Measurements from ENCODE around the gene KLHL25. TPM values are rescaled to one million over a fixed set of nuclear protein-coding genes. Genes with fewer than 3 reads are reported as not detected.
A peak's percentile ranks its signal among the peaks of the same experiment; 100 is the strongest.

KLHL25 gene, protein sequence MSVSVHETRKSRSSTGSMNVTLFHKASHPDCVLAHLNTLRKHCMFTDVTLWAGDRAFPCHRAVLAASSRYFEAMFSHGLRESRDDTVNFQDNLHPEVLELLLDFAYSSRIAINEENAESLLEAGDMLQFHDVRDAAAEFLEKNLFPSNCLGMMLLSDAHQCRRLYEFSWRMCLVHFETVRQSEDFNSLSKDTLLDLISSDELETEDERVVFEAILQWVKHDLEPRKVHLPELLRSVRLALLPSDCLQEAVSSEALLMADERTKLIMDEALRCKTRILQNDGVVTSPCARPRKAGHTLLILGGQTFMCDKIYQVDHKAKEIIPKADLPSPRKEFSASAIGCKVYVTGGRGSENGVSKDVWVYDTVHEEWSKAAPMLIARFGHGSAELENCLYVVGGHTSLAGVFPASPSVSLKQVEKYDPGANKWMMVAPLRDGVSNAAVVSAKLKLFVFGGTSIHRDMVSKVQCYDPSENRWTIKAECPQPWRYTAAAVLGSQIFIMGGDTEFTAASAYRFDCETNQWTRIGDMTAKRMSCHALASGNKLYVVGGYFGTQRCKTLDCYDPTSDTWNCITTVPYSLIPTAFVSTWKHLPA
- polyA plus RNA-seq (2011; rRNA removed) (2.5 and 4.5 TPM in 2 replicates), polyA minus RNA-seq (2011; rRNA and poly(A)+ RNA removed) (2.6 and 3.9 TPM in 2 replicates)

DNA sequence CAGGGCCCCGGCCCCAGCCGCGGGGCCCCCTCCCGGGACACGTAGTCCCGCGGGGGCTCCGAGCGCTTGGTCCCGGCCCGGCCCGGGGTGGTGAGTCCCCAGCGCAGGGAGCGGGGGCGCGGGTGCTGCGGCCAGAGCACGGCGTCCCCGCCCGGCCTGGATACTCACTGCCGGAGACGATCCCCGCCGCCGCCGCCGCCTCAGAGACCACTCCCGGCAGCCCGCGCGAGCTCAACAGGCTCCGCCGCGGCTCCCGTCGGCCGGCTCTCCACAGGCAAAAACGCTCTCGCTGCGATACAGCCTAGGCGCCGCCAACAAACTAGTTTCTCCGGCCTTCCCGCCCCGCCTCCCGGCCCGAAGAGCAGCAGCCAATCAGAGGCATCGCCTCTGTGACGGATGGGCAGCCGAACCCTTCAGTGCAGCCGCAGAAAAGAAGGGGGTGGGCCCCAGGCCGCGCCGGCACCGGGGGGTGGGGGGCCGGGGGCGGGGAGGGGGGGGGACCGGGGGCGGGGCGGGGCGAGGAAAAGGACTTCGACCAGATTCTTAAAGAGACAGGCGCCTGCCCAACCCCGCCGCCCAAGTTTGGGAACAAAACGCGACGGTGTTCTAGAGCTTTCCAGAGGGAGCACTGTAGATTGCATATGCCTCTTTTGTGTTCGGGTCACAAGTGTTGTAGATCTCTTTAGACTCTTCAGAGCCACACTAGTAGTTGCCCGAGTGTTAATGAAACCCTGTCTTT lies at the start of gene KLHL25:
KLHL25 (minus strand) TSS at position 328 of the 739 bp plus-strand sequence. CDS start 25,115 bp downstream, outside the sequence.
- Histone ChIP-seq H3K36me3 (ENCODE audit: control insufficient read depth, insufficient read depth, low read length) (no peaks in the 10 kb centered on the region), H3K27me3 (ENCODE audit: control insufficient read depth, insufficient read depth, low read length) (no peaks in the 10 kb centered on the region), H3K4me3 (ENCODE audit: low read depth, low read length) (peak within 1 kb of the TSS; percentile 68)
- TF ChIP-seq, protein P1, sequence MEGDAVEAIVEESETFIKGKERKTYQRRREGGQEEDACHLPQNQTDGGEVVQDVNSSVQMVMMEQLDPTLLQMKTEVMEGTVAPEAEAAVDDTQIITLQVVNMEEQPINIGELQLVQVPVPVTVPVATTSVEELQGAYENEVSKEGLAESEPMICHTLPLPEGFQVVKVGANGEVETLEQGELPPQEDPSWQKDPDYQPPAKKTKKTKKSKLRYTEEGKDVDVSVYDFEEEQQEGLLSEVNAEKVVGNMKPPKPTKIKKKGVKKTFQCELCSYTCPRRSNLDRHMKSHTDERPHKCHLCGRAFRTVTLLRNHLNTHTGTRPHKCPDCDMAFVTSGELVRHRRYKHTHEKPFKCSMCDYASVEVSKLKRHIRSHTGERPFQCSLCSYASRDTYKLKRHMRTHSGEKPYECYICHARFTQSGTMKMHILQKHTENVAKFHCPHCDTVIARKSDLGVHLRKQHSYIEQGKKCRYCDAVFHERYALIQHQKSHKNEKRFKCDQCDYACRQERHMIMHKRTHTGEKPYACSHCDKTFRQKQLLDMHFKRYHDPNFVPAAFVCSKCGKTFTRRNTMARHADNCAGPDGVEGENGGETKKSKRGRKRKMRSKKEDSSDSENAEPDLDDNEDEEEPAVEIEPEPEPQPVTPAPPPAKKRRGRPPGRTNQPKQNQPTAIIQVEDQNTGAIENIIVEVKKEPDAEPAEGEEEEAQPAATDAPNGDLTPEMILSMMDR (IDR thresholded peaks at IDR 0.05; ENCODE audit: insufficient read depth, low read depth, low read length): no peak
- DNase-seq (ENCODE audit: low read depth): peak; percentile 65
- ChIA-PET CTCF (interaction anchor here (1.1 kb wide), 1 partner anchor 23 kb away, joined by 3 read pairs; no protein-coding TSS in a partner anchor), POLR2A (no interaction called here)

DNA sequence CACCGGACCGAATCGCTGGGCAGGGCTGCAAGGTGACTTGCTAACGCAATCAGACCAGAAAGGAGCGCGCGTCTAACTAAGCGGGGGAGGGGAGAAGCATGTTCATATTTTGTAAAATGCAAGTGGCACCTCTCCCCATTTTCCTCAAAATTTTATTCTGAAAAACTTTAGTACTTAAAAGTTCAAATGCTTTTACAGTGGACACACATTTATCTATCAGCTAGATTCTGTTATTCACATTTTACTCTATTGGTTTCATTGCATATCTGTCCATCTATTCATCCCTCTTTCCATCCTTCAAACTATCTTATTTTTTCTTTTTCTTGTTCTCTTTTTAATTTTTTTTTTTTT lies 46.1 kb upstream of the KLHL25 start:
- Histone ChIP-seq H3K27me3 (ENCODE audit: control insufficient read depth, insufficient read depth, low read length) (peaks cover 1% of the 10 kb centered on the region; the same call in 1 of the 2 replicates), H3K4me3 (ENCODE audit: low read depth, low read length) (no peak overlapping the region), H3K36me3 (ENCODE audit: control insufficient read depth, insufficient read depth, low read length) (no peaks in the 10 kb centered on the region)
- ChIA-PET CTCF (interaction anchor here (0.5 to 6.2 kb wide), 19 partner anchors 10 to 353 kb away, joined by 3 to 49 read pairs (median 4); no protein-coding TSS in a partner anchor), POLR2A (no interaction called here)
- DNase-seq (ENCODE audit: low read depth): no peak
- TF ChIP-seq, protein P1 (IDR thresholded peaks at IDR 0.05; ENCODE audit: insufficient read depth, low read depth, low read length): no peak

DNA sequence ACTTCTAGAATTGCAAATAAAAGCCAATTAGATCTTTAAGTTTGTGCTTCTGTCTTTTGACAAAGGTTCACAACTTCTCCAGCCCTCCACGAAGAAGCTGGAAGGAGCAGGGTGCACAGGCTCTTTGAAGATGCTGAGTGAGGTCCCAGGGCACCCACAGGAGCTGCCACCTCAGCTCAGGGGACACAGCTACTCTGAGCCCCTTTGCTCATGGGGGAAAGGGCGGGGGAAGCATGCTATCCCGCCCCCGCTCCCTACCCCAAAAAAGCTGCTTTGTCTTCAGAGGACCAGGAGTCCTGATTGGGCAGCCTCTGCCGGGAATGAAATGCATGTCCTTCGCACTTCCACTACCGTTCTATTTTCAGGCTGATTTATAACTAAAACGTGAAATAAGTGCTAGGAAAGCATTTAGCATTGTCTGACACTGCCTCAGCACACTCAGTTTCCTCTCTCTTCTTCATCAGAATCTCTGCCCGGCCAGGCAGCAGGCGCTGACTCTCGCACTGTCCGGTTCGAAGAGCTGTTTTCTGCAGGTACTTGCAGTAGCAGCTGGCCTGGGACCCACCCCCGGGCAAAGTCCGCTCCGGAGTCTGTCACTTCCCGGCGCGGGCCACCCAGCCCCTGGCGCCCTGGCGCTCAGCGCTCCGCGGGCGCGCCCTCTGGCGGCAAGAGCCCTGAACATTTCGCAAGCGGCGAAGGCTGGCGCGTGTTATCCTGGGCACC lies 45.5 kb upstream of the KLHL25 start:
- Histone ChIP-seq H3K4me3 (ENCODE audit: low read depth, low read length) (peak overlapping the region; percentile 38), H3K27me3 (ENCODE audit: control insufficient read depth, insufficient read depth, low read length) (peaks cover 1% of the 10 kb centered on the region; the same call in 1 of the 2 replicates), H3K36me3 (ENCODE audit: control insufficient read depth, insufficient read depth, low read length) (no peaks in the 10 kb centered on the region)
- CTCF ChIA-PET: interaction anchor here (0.6 to 6.2 kb wide), 28 partner anchors 8 to 544 kb away, joined by 3 to 49 read pairs (median 3); no protein-coding TSS in a partner anchor
- POLR2A ChIA-PET: no interaction called here
- DNase-seq (ENCODE audit: low read depth): no peak
- TF ChIP-seq, protein P1 (IDR thresholded peaks at IDR 0.05; ENCODE audit: insufficient read depth, low read depth, low read length): peak; percentile 88

DNA sequence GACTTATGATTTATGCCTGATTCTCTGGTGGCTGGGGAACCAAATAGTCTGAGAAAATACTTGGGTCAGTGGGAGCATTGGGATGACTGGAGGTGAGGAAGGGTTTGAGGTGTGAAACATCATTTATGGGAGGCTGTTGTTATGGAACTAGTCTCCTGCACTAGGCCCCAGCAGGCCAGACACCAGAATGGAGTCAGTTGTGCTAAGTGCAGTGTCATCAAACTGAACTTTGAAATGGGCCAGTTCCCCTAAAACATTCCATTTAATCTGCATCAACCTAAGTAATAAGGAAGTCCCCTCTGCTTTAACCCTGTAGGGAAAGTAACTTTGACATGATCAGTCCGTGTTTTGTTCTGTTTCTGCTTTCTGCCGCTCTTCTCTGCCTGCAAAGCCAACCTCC lies 44.9 kb upstream of the KLHL25 start:
- Histone ChIP-seq H3K36me3 (ENCODE audit: control insufficient read depth, insufficient read depth, low read length) (no peaks in the 10 kb centered on the region), H3K27me3 (ENCODE audit: control insufficient read depth, insufficient read depth, low read length) (no peaks in the 10 kb centered on the region; the same call in 1 of the 2 replicates), H3K4me3 (ENCODE audit: low read depth, low read length) (no peak overlapping the region)
- DNase-seq (ENCODE audit: low read depth): no peak
- ChIA-PET POLR2A (no interaction called here), CTCF (interaction anchor here (0.7 to 6.2 kb wide), 18 partner anchors 8 to 543 kb away, joined by 3 to 49 read pairs (median 4); no protein-coding TSS in a partner anchor)
- TF ChIP-seq, protein P1 (IDR thresholded peaks at IDR 0.05; ENCODE audit: insufficient read depth, low read depth, low read length): no peak
